ENCODE data around the gene CADM1. TPM values are rescaled to one million over a fixed set of nuclear protein-coding genes. Genes with fewer than 3 reads are reported as not detected.

CADM1 gene
- total and polyA plus RNA-seq, 8 donors, result 6.3 to 38.8 (median 24.5) TPM

GRCh38 chr11:115450519-115450918 is 53.7 kb downstream of the CADM1 start:
- intact Hi-C loops (cut with DNase I), result no loop called here
- ATAC-seq, result no peak
- H3K9me3 ChIP-seq, result no peaks in the 10 kb centered on the region
- H3K4me1 ChIP-seq, result no peaks in the 10 kb centered on the region
- no peak overlapping the region for H3K27ac ChIP-seq
- WGBS, 2 donors, result 66 to 74% methylated on average over 4 of the region's 4 CpGs
- H3K36me3 ChIP-seq, result no peaks in the 10 kb centered on the region
- no peak overlapping the region for H3K4me3 ChIP-seq
- no peak for DNase-seq
- TF ChIP-seq CTCF (IDR thresholded peaks at IDR 0.05), result no peak
- no peaks in the 10 kb centered on the region for H3K27me3 ChIP-seq
- FAIRE-seq, result no peak

GRCh38 chr11:115447273-115447864 is 56.8 kb downstream of the CADM1 start:
- no peaks in the 10 kb centered on the region for H3K27me3 ChIP-seq
- H3K36me3 ChIP-seq, result no peaks in the 10 kb centered on the region
- ATAC-seq, result no peak
- H3K4me3 ChIP-seq, result no peak overlapping the region
- no peak for DNase-seq
- TF ChIP-seq CTCF (IDR thresholded peaks at IDR 0.05), result no peak
- intact Hi-C loops (cut with DNase I), result no loop called here
- FAIRE-seq, result no peak
- H3K4me1 ChIP-seq, result no peaks in the 10 kb centered on the region
- H3K9me3 ChIP-seq, result no peaks in the 10 kb centered on the region
- 59 to 75% methylated on average over 2 of the region's 2 CpGs for WGBS, 2 donors
- H3K27ac ChIP-seq, result no peak overlapping the region

- no peak for FAIRE-seq
- WGBS, 2 donors, result 49 to 53% methylated on average over 1 of the region's 1 CpG
Observed at GRCh38 chr11:115446214-115446613, 58.0 kb downstream of the CADM1 start.

GRCh38 chr11:115444542-115444941 is 59.7 kb downstream of the CADM1 start:
- H3K4me3 ChIP-seq, result no peak overlapping the region
- intact Hi-C loops (cut with DNase I), result no loop called here
- no peaks in the 10 kb centered on the region for H3K27me3 ChIP-seq
- no peak for FAIRE-seq
- no peaks in the 10 kb centered on the region for H3K4me1 ChIP-seq
- H3K36me3 ChIP-seq, result no peaks in the 10 kb centered on the region
- 44 to 55% methylated on average over 5 of the region's 5 CpGs for WGBS, 2 donors
- no peaks in the 10 kb centered on the region for H3K9me3 ChIP-seq
- H3K27ac ChIP-seq, result no peak overlapping the region
- no peak for DNase-seq
- TF ChIP-seq CTCF (IDR thresholded peaks at IDR 0.05), result no peak
- ATAC-seq, result no peak

More at GRCh38 chr11:115446214-115446613, 58.0 kb downstream of the CADM1 start:
- DNase-seq (no peak), ATAC-seq (no peak)
- no peak for TF ChIP-seq CTCF (IDR thresholded peaks at IDR 0.05)
- no peaks in the 10 kb centered on the region for H3K4me1 ChIP-seq
- no peaks in the 10 kb centered on the region for H3K9me3 ChIP-seq
- intact Hi-C loops (cut with DNase I), result no loop called here
- H3K4me3 ChIP-seq, result no peak overlapping the region
- no peaks in the 10 kb centered on the region for H3K36me3 ChIP-seq
- no peak overlapping the region for H3K27ac ChIP-seq
- no peaks in the 10 kb centered on the region for H3K27me3 ChIP-seq

GRCh38 chr11:115439969-115440540 is 64.2 kb downstream of the CADM1 start:
- no peak for FAIRE-seq
- Histone ChIP-seq H3K36me3 (no peaks in the 10 kb centered on the region), H3K27me3 (no peaks in the 10 kb centered on the region), H3K4me1 (no peaks in the 10 kb centered on the region), H3K27ac (no peak overlapping the region), H3K4me3 (no peak overlapping the region), H3K9me3 (no peaks in the 10 kb centered on the region)
- 38 to 50% methylated on average over 5 of the region's 5 CpGs for WGBS, 2 donors
- DNase-seq, result no peak
- intact Hi-C loops (cut with DNase I), result no loop called here
- no peak for TF ChIP-seq CTCF (IDR thresholded peaks at IDR 0.05)
- ATAC-seq, result no peak
